PC-3 (cell line): Measurements from ENCODE around the gene ROR1. TPM values are rescaled to one million over a fixed set of nuclear protein-coding genes. Genes with fewer than 3 reads are reported as not detected.

ENCODE experiments used
- ATAC-seq: fragments of 200-7000 bp; cut with Tn5 transposase; 2 replicates; pipeline ENCODE4 v1.9.1; 2020; ENCODE audit warnings: mild to moderate bottlenecking, moderate library complexity
- BruUV-seq: library from RNA; stranded (reverse); fragments of 400-500 nt; replicated peaks from 2 replicates; lab custom pipeline; 2021; lab: Mats Ljungman, UMichigan
- CTCF ChIA-PET: fragments of 300-600 bp; sonication (Branson Sonifier 250); formaldehyde crosslinking; loops from one replicate; lab custom pipeline; 2022; ENCODE audit warnings: antibody characterized with exemption; lab: Charles Lee
- POLR2A ChIA-PET: fragments of 300-600 bp; sonication (Branson Sonifier 250); formaldehyde crosslinking; loops from one replicate; lab custom pipeline; 2022; ENCODE audit warnings: antibody characterized with exemption; ENCODE audit not compliant: unreplicated experiment; lab: Charles Lee
- DNase-seq: peaks from one replicate; pipeline ENCODE4 v3.0.0-alpha.2; 2015
- H2AFZ ChIP-seq: fragments of 300-600 bp; sonication (generic); 2 replicates; pipeline ENCODE4 v1.6.0; 2016; ENCODE audit warnings: antibody characterized with exemption, low read length
- H3F3A ChIP-seq: fragments of 300-600 bp; sonication (generic); one replicate; pipeline ENCODE4 v1.6.0; 2017; ENCODE audit warnings: antibody characterized with exemption, low read length, control low read depth, mild to moderate bottlenecking; ENCODE audit not compliant: unreplicated experiment
- H3K27ac ChIP-seq: fragments of 300-600 bp; sonication (generic); 2 replicates; pipeline ENCODE4 v1.5.1; 2016; ENCODE audit warnings: mild to moderate bottlenecking, low read length
- H3K27me3 ChIP-seq: fragments of 300-600 bp; sonication (generic); 2 replicates; pipeline ENCODE4 v1.6.1; 2016; ENCODE audit warnings: low read length, mixed read lengths
- H3K36me3 ChIP-seq: fragments of 300-600 bp; sonication (generic); 2 replicates; pipeline ENCODE4 v1.6.1; 2016; ENCODE audit warnings: low read depth, mixed run types, low read length, mixed read lengths
- H3K4me1 ChIP-seq: fragments of 300-600 bp; sonication (generic); 2 replicates; pipeline ENCODE4 v1.5.1; 2016; ENCODE audit warnings: low read length; ENCODE audit not compliant: insufficient read depth
- H3K4me2 ChIP-seq: fragments of 300-600 bp; sonication (generic); 2 replicates; pipeline ENCODE4 v1.6.0; 2016; ENCODE audit warnings: low read length
- H3K4me3 ChIP-seq: fragments of 300-600 bp; sonication (generic); 2 replicates; pipeline ENCODE4 v1.5.1; 2016; ENCODE audit warnings: mild to moderate bottlenecking, low read length, mixed read lengths
- H3K79me2 ChIP-seq: fragments of 300-600 bp; sonication (generic); 2 replicates; pipeline ENCODE4 v1.6.1; 2017; ENCODE audit warnings: low read length, mixed read lengths
- H3K9ac ChIP-seq: fragments of 300-600 bp; sonication (generic); 2 replicates; pipeline ENCODE4 v1.6.0; 2016; ENCODE audit warnings: mild to moderate bottlenecking, low read length
- H3K9me2 ChIP-seq: fragments of 300-600 bp; sonication (generic); replicated peaks from 2 replicates; pipeline ENCODE4 v1.6.1; 2016; ENCODE audit warnings: mixed run types, low read length, mixed read lengths
- H3K9me3 ChIP-seq: fragments of 300-600 bp; sonication (generic); 2 replicates; pipeline ENCODE4 v1.6.1; 2016; ENCODE audit warnings: low read length, mixed read lengths
- H4K20me1 ChIP-seq: fragments of 300-600 bp; sonication (generic); 2 replicates; pipeline ENCODE4 v1.6.1; 2016; ENCODE audit warnings: low read length, mixed read lengths
- EZH2 ChIP-seq: fragments of 300-600 bp; sonication (generic); IDR thresholded peaks from one replicate; pipeline ENCODE4 v1.6.1; 2017; ENCODE audit warnings: antibody characterized with exemption, mild to moderate bottlenecking, low read length; ENCODE audit not compliant: unreplicated experiment
- EZH2phosphoT487 ChIP-seq: fragments of 300-600 bp; sonication (generic); IDR thresholded peaks from 2 replicates; pipeline ENCODE4 v1.6.1; 2018; ENCODE audit warnings: mild to moderate bottlenecking, antibody characterized with exemption, low read length, borderline replicate concordance
- intact Hi-C: fragments of 100-400 bp; cut with micrococcal nuclease; formaldehyde crosslinking; loops from 2 replicates; pipeline ENCODE4 v1.9.0; 2023
- total RNA-seq: library from RNA; depleted of rRNA; stranded (reverse); fragments of >200 nt; gene quantifications from 2 replicates; pipeline ENCODE4 v1.2.3, GENCODE V29; 2014
- TF ChIP-seq, protein P1 (sequence below): fragments of 300-600 bp; sonication (generic); conservative IDR thresholded peaks from 2 replicates; pipeline ENCODE4 v1.5.1; 2017; ENCODE audit warnings: antibody characterized with exemption, low read depth, mild to moderate bottlenecking, low read length

ROR1 gene
- total RNA-seq, 1 experiment from 2014 or later = 16.5 TPM

- TF ChIP-seq EZH2phosphoT487 = no peak
- TF ChIP-seq, protein P1, sequence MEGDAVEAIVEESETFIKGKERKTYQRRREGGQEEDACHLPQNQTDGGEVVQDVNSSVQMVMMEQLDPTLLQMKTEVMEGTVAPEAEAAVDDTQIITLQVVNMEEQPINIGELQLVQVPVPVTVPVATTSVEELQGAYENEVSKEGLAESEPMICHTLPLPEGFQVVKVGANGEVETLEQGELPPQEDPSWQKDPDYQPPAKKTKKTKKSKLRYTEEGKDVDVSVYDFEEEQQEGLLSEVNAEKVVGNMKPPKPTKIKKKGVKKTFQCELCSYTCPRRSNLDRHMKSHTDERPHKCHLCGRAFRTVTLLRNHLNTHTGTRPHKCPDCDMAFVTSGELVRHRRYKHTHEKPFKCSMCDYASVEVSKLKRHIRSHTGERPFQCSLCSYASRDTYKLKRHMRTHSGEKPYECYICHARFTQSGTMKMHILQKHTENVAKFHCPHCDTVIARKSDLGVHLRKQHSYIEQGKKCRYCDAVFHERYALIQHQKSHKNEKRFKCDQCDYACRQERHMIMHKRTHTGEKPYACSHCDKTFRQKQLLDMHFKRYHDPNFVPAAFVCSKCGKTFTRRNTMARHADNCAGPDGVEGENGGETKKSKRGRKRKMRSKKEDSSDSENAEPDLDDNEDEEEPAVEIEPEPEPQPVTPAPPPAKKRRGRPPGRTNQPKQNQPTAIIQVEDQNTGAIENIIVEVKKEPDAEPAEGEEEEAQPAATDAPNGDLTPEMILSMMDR = no peak
- TF ChIP-seq EZH2 = no peak
- no peaks in the 10 kb centered on the region for H3K9me3 ChIP-seq
- no peak overlapping the region for H3K4me2 ChIP-seq
- H3F3A ChIP-seq = no peaks in the 10 kb centered on the region
- no peak overlapping the region for H2AFZ ChIP-seq
- H3K9me2 ChIP-seq = no peaks in the 10 kb centered on the region
- H3K36me3 ChIP-seq = 0 out of 2 replicates have a peak, but pooled peaks cover 2% of the 10 kb centered on the region
- intact Hi-C loops = loop anchor here (10.0 kb wide), 2 partner anchors 275 to 355 kb away; partner anchors contain the start of gene ROR1
- POLR2A ChIA-PET = no interaction called here
- no TSS peak for BruUV-seq
- no peaks in the 10 kb centered on the region for H4K20me1 ChIP-seq
- no peaks in the 10 kb centered on the region for H3K79me2 ChIP-seq
- no peak for DNase-seq
- no peaks in the 10 kb centered on the region for H3K4me1 ChIP-seq
- ATAC-seq = no peak
- H3K9ac ChIP-seq = no peak overlapping the region
- no peak overlapping the region for H3K4me3 ChIP-seq
- H3K27me3 ChIP-seq = no peaks in the 10 kb centered on the region
- H3K27ac ChIP-seq = no peak overlapping the region
- CTCF ChIA-PET = no interaction called here
These were observed 276.2 kb downstream of the ROR1 start for GRCh38 chr1:64049900-64050540.

DNA sequence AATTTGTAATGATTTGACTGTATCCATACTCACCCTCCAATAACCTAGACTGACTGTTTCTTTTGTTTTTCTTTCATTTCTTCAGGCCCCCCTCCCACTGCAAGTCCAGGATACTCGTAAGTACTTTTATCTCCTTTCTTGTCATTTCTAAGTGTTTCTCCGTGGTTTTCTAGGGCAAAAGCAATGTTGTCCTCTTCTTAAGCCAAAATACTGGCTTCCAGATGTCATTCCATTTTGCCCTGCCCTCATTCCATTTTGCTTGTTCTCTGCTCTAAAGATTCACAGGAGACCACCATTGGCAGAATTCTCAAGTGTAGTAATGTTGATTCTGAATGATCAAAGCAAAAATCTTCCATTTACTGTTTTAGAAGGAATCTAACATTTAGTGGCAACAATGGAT is 276.8 kb downstream of the ROR1 start:
- H2AFZ ChIP-seq = no peak overlapping the region
- H3K79me2 ChIP-seq = no peaks in the 10 kb centered on the region
- DNase-seq = no peak
- ChIA-PET POLR2A (no interaction called here), CTCF (no interaction called here)
- H3K9me2 ChIP-seq = no peaks in the 10 kb centered on the region
- TF ChIP-seq EZH2 (no peak), EZH2phosphoT487 (no peak)
- TF ChIP-seq, protein P1 = no peak
- H3K9me3 ChIP-seq = no peaks in the 10 kb centered on the region
- H3K4me3 ChIP-seq = no peak overlapping the region
- 0 out of 2 replicates have a peak, but pooled peaks cover 2% of the 10 kb centered on the region for H3K36me3 ChIP-seq
- intact Hi-C loops = no loop called here
- no peak overlapping the region for H3K27ac ChIP-seq
- no peaks in the 10 kb centered on the region for H3K27me3 ChIP-seq
- no peaks in the 10 kb centered on the region for H3F3A ChIP-seq
- H3K4me1 ChIP-seq = no peaks in the 10 kb centered on the region
- no peak for ATAC-seq
- no peaks in the 10 kb centered on the region for H4K20me1 ChIP-seq
- no peak overlapping the region for H3K9ac ChIP-seq
- H3K4me2 ChIP-seq = no peak overlapping the region
- no TSS peak for BruUV-seq

- H3K4me3 ChIP-seq = no peak overlapping the region
- no peaks in the 10 kb centered on the region for H4K20me1 ChIP-seq
- H3K9ac ChIP-seq = no peak overlapping the region
- ChIA-PET POLR2A (no interaction called here), CTCF (no interaction called here)
- no peak overlapping the region for H2AFZ ChIP-seq
- TF ChIP-seq, protein P1 = no peak
- TF ChIP-seq EZH2phosphoT487 = no peak
- TF ChIP-seq EZH2 = no peak
- no peaks in the 10 kb centered on the region for H3K4me1 ChIP-seq
- DNase-seq = no peak
- no peak overlapping the region for H3K27ac ChIP-seq
- H3K9me3 ChIP-seq = no peaks in the 10 kb centered on the region
- intact Hi-C loops = no loop called here
- H3F3A ChIP-seq = no peaks in the 10 kb centered on the region
- no peaks in the 10 kb centered on the region for H3K79me2 ChIP-seq
- no peak overlapping the region for H3K4me2 ChIP-seq
- H3K27me3 ChIP-seq = no peaks in the 10 kb centered on the region
- H3K9me2 ChIP-seq = no peaks in the 10 kb centered on the region
- no peak for ATAC-seq
- BruUV-seq = no TSS peak
- 0 out of 2 replicates have a peak, but pooled peaks cover 2% of the 10 kb centered on the region for H3K36me3 ChIP-seq
These were observed 278.0 kb downstream of the ROR1 start for GRCh38 chr1:64051796-64052195.
